ENCODE data around the gene CDT1.
A peak's percentile ranks its signal among the peaks of the same experiment; 100 is the strongest.

The CDT1 gene

DNA sequence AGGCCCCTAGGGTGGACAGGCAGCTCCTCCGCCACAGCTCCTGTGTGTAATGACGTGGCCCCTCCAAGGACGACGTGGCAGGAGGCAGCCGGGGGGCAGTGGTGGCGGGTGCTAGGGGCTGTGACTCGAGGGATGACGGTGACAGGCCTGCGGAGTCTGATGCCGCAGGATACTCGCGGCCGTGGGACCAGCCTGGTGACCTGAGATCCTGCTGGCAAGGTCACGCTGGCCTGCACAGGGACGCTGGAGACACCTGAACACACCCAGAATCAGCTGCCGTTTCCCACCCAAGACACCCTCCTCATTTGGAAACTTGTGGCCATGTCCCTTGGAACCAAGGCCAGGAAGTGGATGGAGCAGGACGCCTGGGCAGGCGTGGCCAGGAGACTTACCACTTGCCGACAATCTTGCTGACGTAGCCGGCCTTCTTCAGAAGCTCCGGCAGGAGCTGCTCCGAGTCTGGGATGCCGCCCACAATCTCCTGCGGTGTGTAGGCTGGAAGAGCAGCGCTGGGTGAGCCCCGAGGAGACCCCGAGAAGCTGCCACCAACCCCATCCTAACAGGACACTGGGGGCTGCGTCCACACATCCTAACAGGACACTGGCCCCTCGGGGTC is 37.1 kb downstream of the CDT1 start:
- no peak for DNase-seq

DNA sequence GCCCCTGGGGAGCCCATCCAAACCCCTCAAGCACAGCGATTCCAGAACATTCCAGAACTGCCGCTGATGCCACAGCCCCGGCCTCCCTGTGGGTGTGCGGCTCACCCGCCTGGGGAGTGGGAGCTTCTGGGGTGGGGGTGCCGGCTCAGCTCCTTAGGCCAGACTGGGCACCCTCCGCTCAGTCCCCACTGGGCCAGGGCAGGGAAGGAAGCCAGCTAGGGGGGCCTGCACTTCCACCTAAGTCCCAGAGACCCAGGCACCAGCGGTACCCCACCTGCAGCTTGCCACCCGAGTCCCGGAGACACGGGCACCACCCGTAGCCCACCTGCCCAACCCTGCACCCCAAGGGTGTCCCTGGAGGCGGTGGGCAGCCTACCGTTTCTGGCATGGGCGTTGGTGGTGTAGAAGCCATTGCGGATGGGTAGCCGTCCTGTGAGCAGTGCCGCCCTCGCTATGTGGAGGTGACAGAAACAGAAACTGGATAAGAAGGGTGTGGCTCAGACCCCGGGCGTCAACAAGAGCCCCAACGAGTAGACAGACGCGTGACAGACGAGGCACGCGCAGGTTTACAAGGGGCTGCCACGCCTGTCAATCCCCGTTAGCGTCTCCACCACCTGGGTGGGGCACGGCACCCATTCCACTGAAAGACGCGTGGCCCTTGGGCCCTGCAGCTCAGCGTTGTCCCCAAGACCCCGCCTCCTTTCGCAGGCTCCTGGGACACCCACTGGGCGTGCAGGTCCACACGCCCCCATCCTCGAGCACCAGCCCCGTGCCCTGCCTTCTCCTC is 38.1 kb downstream of the CDT1 start:
- DNase-seq = no peak

DNA sequence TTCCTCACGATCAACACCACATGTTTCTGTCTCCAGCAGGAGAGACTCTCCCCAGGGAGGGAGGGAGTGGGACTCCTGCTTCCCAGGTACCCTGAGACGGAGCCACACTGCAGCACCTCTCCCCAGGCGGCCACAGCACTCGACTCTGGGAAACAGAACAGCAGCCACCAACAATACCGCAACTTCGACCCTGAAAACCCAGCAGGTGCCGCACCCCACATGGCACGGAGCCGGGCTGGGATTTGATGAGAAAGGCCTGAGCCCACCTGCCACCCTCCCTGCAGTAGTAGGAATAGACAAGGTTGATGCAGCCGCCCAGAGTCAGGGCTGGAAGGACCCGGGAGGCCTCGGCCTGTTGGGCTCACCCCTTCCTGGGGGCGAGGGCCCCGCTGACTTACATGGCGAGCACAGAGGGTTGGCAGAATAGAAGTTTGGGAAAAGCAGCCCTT is 38.7 kb downstream of the CDT1 start:
- DNase-seq = no peak

DNA sequence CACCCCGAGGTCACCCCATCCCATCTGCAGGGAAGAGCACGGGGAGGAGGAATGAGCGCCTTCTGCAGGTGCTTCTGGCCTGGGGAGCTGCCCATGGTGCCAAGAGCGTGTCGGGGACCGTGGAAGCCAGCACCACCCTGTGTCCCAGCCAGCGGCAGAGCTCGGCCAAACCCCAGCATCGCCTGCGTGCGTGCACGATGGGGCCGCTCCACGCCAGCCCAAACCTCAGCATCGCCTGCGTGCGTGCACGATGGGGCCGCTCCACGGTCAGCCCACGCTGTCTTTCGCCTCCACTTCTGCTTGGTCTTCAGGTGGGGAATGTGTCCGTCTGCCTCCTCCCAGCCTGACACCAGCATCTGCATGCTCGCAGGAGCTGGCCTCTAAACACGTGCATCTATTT is 39.2 kb downstream of the CDT1 start:
- DNase-seq = no peak

DNA sequence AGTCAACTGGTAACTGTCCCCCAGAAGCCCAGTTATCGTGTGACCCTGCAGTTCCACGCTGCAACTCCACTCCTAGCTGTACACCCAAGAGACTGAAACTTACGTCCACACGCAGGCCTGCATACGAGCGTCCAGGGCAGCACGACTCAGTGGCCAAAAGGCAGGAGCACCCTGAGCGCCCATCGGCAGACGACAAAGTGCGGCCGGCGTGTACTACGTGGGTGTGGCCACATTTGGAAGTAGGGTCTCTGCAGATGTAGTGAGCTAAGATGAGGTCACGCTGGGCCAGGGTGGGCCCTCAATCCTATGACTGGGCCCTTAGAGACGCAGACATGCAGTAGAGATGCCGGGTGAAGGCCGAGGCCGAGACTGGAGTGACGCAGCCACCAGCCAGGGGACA is 39.7 kb downstream of the CDT1 start:
- DNase-seq = no peak

DNA sequence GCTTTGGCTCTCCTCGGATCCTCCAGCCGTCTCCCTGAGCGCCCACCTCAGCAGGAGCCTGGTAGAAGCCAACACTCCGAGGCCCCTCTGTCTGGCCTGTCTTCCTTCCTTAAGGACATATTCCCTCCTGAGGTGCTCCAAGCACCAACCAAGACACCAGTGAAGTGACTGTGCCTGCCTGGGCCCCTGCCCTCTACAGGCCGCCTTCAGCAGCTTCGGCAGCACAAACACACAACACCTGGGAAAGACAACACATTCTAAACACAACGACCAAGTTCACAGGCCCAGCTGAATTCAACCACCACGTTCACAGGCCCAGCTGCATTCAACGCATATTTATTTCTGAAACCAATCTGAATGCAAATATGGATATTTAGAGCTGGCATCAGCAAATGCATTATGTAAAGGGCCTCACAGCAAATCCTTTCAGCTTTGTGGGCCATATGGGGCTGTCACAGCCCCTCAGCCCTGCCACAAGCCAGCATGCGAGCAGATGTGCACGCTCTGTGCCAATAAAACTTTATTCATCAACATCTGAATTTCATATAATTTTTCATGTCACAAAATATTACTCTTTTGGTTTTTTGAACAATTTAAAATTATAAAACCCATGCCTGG is 40.9 kb downstream of the CDT1 start:
- DNase-seq = no peak

DNA sequence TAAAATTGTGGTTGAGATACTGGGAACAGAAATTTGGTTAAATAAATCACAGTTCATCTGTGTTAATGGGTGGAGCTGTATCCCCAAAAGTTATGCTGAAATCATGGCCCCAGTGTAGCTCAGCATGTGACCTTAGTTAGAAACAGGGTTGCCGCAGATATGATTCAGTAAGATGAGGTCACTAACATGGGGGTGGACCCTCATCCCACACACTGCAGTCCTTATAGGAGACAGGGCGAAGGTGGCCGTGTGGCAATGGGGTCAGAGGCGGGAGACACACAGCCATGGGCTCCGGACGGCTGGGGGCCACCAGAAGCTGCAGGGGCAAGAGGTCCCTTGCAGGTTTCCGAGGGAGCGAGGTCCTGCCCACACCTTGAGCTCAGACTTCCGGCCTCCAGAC is 42.5 kb downstream of the CDT1 start:
- DNase-seq = no peak

DNA sequence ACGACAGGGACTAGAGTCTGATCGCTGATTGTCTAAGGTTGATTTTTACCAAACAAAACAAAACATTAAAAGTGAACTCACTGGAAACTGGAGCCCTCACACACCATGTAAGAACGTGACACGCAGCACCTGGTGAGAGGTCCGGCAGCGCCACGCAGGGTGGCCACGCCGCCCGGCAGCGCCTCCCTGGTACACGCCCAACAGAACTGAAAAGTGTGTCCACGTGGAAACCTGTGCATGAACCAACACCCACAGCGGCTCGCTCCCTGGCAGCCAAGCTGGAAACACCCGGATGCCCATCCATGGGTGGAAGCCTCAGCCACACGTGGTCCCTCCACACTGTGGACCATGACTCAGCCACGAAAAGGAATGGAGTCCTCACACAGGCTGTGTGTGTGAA is 44.1 kb downstream of the CDT1 start:
- DNase-seq = no peak

DNA sequence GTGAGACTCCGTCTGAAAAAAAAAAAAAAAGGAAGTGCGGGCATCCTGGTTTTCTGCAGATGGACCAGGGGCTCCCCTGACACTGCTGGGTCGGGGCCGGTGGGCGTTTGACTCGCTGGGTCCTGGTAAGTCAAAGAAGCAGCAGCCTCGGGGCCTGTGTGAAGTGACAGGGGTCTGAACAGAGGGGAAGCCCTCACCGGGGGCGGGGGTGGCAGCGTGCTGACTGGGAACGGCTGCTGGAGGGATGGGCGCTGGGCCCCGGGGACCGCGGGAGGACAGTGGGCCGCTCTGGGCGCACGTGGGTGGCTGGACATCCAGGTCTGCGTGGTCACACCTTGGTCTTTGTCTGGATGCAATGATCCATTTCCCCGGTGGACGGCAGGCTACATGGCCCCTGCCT is 45.0 kb downstream of the CDT1 start:
- DNase-seq = no peak

DNA sequence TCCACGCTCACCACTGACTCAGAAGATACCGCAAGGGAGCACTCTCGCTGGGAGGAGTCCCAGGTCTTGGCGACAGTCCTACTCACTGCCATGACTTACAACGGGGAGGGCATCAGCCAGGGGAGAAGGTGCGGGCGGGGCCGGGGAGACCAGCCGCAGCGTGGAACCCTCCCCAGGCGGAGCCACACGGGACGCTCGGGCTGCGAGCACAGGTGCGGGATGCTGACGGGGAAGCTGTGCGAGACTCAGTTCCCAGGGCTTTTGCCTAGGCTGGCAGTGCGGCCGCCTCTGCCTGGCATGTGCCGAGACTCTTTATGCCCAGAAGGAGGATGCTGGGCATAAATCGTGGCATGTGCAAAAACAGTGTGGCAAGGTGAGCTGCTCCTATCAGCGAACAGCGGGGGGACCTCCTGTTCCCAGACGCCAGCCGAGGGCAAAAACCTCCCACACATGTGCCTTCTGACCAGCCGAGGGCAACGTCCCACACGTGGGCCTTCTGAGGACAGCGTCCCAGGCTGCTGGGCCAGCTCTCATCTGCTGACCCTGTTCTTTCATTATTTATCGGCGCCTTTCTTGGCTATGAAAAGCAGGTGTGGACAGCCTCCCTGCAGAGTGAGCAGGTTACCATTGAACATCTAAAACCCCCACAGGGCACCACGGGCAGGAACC is 47.1 kb downstream of the CDT1 start:
- no peak for DNase-seq

DNA sequence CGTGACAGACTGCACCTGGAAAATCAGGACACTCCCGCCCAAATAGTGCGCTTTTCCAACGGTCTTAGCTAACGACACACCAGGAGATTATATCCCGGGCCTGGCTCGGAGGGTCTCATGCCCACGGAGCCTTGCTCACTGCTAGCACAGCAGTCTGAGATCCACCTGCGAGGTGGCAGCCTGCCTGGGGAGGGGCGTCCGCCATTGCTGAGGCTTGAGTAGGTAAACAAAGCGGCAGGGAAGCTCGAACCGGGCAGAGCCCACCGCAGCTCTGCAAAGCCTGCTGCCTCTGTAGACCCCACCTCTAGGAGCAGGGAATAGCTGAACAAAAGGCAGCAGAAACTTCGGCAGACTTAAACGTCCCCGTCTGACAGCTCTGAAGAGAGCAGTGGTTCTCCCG is 48.0 kb downstream of the CDT1 start:
- no peak for DNase-seq

DNA sequence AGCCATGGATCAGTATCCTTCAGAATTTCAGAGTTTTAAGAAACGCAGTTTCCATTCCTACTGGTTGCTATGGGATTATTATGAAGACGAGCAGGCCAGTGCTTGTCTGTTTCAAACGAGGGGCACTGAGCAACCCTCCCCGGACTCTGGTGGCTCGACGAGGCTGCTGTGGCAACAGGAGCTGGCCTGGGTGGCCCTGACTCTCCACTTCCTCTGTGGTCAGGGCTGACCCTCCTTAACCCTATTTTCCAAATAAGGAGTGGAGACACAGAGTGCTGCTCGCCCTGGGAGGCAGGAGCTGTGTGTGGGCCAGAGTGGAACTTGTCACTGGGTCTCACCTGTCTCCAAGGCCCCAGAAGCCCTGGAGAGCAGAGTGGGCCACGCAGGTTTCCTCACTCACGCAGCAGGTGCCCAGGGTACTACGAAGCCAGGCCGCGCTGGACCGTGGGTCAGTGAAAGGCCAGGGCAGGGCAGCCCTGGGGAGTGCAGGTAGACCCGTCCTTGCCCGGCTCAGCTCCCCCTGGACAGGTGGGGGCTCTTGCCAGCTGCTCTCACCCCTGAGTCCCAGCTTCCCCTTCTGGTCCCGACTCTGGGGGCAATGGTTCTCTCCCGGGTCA is 49.8 kb downstream of the CDT1 start:
- DNase-seq = no peak

DNA sequence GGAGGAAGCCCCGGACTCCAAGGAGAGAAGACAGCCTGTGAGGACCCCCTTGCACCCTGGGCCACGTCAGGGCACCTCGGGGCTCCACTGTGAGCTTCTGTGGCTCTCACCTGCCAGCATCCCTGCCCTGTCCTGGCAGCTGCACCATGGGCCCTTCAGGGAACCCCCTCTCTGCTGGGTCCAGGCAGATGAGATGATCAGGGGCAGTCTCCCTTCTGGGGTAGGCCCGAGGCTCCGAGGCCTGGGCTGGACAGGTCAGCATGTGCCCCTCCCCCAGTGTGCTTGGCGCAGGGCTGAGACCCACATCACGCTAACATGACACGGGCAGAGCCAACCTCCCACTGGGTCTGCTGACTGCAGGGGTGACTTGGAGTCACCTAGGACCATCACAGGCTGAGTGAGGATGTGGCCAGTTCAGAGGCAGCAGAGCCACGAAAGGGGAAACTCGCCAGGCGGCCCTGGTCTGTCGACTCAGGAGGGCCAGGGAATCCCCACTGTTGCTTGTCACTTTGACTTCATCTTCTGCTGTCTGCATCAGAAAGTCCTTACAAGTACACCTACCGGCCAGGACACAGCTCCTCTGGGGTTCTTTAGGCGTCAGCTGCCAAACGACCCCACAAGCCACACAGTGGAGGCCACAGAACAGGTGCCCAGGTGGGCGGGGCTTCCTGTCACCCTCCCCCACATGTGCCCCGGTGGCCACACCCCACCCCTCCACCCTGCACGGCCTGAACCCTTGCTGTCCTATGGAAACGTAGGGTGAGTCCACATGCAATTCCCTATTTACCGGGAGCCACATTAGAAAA is 50.9 kb downstream of the CDT1 start:
- DNase-seq = no peak

DNA sequence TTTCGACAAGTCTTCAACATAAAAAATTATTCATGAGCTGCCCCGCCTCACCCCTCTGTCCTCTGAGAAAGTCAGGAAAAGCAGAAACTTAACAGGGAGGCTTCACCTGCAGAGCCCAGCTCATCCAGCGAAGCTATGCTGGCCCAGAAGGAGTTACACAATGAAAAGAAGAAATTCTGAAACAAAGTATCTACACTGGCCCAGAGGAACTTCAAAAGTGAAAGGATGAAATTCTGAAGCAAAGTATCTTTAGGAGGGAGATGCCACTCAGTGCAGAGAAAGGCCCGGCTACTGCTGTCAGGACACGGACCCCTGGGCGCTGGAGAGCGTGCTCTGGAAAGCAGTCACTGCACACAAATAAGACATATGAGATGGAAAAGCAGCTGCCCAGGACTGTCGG is 51.6 kb downstream of the CDT1 start:
- no peak for DNase-seq

DNA sequence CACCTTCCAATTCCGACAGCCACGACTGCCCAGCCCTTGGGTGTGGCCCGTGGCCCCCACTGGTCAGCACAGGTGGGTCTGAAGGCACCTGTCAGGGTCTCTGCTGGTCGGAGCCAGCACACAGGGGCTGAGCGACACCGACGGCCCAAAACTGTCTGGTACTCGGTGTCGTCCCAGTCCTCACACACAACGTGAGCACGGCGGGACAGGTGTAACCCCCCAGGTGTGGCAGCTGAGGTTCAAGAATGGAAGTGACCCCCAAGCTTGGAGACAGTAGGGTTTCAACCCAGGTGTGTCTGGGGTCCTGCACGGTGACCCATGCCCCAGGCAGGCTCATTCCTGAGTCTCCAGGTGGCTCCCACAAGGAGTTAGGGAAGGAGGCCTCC is 52.1 kb downstream of the CDT1 start:
- no peak for DNase-seq

DNA sequence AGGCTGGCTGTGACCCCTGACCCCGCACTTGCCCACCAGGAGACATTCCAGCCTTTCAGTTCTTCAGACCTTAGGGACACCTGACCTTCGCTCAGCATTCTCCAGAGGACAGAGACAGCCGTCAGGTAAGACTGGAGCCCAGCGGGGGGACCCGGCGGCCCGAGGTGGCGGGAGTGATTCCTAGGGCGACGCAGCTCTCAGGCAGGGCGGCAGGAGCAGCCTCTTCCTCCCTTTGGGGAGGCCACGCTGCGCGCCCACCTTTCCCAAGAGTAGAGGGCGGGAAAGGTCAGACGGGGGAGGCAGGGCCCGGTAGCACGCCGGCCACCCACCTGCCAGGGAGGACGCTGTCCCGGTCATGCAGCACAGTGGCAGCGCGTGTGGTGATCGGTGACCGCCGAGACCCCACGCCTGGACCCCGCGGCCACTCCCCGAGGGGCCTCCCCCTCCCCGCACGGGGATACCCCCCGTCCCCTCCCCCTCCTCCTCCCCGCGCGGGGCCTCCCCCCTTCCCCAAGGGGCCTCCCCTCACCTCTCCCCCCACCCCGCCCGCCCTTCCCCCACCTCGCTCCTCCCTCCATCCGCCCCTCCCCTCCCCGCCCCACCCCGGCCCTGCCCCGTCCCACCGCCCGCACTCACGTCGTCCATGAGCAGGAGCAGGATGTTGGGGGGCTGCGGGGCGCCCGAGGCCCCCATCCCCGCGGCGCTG is 52.7 kb downstream of the CDT1 start:
- no peak for DNase-seq

DNA sequence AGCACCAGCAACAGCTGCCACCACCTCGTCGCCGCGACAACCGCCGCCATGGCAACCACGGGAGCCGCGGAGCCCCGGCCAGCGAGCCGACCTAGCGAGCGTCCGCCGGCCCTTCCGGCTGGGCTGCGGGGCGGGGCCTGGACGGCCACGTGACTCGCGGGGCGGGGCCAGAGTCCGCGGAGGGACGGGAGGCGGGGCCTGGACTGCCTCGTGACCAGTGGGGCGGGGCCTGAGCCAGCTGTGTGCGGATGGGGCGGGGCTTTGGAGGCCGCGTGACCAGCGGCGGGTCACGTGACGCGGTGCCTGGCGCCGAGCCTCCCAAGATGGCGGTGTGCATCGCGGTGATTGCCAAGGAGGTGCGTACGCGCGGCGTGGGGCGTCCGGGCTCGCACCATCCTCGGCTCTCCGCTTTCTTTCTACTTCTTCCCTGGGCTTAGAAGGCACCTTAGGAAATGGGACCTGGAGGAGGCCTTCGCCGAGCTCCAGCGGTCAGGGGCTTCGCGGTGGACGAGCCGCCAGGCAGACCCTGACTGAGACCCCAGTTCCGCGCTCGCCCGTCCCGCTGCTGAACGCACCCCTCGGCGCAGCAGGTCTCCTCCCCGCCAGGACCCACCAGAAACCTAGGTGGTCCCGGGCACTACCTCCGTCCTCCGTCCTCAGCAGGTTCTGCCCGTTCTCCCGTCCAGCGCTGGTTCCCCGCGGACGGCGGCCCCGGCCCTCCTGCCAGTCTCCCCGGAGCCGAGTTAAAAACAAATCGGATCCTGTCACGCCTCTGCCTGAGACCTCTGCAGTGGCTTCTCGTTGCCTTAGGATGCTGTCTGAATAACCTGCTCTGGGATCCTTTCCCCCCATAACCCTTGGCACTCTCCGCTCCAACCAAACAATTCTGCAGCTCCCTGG is 53.5 kb downstream of the CDT1 start, which contains the start of the genes GALNS and TRAPPC2L:
TSS of gene GALNS (minus strand) at position 120 of the 900 bp plus-strand sequence. CDS start at position 50, 70 bp downstream.
TSS of gene TRAPPC2L (plus strand) at position 300 of the 900 bp plus-strand sequence. CDS start at position 324, 24 bp downstream.
- peak; percentile 99 for DNase-seq

DNA sequence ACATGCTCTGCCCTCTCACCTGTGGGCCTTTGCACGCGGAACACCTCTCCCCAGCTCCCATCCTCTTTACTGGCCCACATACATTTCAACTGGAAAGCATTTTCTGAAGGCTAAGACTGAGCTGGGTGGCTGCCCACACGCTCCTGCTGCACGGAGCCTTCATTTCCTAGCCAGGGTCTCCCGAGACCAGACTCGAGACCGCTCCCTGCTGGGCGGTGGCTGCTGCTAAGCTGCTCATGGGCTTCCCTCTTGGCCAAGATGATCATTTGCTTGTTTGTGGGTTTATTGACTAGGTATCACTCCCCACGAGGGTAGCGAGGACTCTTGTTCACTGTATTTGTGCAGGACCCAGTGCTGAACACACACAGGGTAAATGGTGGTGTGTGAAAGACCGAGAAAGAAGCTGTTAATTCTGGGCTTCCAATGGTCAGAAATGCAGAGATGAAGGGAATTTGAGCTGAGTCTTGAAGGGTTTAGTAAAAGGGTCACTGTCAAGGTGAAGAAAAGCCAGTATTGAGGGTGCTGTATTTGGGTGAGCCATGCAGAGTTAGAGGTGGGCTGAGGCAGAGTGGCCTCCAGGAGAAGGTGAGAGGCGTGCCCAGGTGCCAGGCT is 54.2 kb downstream of the CDT1 start:
- peak; percentile 72 for DNase-seq

All from right forelimb (tissue), 1 donor.